LHCN-M2 (cell line): Measurements from ENCODE around the gene LIPE. TPM values are rescaled to one million over a fixed set of nuclear protein-coding genes. Genes with fewer than 3 reads are reported as not detected.

Experiments
- DNase-seq: peaks from one replicate; pipeline ENCODE4 v3.0.0-alpha.2; 2012; ENCODE audit warnings: low read depth
- total RNA-seq: library from RNA; depleted of rRNA; stranded (reverse); fragments of >200 nt; gene quantifications from 2 replicates; pipeline ENCODE4 v1.2.3, GENCODE V29; 2014

LIPE gene
- total RNA-seq, 1 experiment from 2014 or later = 3.6 TPM

DNA sequence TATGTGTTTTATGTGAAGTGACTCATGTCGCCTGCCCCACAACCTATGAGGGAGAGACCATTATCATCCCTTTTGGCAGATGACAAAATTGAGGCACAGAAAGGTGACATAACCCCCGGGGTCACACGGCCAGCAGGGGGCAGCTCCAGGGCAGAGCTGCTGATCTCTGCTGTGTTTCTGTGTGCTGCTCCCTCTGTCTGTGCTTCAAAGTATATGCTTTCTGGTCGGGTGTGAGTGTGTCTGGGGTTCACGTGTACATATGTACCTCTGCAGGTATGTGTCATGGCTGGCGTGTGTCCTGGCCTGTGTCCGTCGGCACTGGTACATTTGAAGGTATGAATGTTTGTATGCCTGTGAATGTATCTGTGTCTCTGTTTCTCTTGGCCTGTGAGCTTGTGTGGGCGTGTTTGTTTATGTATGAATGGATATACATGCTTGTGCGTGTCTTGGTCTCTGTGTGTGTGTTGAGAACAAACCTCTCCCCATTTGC, 7.1 kb downstream of the LIPE start:
- peak; percentile 49 for DNase-seq

DNA sequence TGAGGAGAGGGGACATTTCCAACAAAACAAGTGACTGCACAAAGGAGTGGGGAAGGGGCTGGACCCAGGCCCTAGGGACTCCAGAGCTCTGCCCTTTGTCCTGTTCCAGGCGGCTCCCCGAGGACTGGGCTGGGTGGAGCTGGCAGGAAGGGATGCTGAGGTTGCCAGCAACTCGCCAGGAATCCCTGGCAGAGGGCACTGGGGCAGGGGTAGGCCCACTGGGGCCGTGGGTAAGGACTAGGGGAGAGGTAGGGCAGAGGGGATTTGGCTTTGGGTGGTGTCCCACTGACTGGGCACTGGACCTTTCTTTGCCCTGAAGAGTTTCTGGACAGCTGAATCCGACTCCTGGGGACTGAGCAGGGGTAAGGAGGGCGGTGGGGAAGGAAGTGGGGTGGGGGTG, 7.9 kb downstream of the LIPE start:
- no peak for DNase-seq

DNA sequence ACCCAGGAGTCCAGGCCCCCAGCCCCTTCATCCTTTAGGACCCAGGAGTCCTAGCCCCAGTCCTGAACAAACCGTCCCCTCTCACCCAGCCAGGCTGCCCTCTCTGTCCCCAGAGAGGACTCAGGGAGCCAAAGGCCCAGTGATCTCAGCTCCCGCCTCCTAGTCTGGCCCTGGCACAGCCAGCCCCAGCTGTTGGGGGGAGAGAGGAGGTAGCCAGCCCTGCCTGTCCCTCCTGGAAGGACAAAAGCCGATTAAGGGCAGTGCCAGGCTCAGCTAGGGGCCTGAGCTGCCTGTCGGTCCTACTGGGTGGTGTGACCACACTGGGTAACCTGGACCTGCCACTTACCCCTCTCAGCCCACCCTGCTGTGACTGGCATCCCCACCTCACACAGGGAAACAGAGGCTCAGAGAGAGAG, 14.5 kb downstream of the LIPE start:
- no peak for DNase-seq

DNA sequence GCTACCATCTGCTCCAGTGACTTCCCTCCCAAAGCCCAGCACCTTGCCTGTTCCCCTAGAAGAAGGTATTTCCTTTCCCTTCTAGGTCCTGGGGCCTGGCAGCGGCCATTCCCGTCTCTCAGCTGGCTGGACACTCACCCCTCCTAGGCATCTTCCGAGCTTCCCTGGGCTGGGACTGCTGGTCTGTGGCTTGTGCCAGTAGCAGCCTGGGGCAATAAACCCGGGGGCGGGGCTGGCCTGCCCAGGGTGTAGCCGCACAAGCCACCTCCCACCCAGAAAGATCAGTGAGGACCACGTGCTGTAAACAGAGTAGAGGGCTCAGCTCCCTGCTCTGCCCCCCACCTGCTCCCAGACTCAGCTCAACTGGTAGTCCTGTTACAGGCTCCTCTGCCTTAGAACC, 15.0 kb downstream of the LIPE start:
- DNase-seq = no peak

DNA sequence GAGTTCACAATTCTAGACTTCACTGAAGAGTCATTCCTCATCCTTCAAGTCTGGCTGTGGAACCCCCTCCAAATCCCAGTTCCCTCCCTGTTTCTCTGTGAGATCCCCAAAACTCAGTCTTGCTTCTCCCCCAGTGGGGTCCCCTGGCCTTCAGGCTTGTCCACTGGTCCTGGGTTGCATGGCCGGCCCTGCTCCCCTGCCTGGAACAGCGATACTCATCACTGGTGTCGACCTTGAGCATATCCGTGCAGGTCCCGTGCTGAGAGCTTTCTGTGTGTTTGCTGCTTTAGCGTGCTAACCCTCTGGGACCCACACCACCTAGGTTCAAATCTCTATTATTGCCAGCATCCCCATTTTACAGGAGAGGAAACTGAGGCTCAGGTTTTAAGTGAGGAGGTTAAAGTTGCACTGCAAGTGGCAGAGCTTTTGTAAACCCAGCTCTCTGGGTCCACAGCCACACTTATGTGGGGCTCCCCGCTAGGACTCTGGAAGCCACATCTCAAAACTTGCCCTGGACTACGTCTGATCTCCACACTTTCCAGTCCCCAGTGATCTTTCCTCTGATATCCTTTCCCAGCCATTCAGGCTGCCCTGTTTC, 15.5 kb downstream of the LIPE start:
- DNase-seq = no peak

- DNase-seq = no peak
Observed at GRCh38 chr19:42410371-42410770, 16.8 kb downstream of the LIPE start.

- DNase-seq = no peak
Observed at GRCh38 chr19:42409477-42409876, 17.7 kb downstream of the LIPE start.

DNA sequence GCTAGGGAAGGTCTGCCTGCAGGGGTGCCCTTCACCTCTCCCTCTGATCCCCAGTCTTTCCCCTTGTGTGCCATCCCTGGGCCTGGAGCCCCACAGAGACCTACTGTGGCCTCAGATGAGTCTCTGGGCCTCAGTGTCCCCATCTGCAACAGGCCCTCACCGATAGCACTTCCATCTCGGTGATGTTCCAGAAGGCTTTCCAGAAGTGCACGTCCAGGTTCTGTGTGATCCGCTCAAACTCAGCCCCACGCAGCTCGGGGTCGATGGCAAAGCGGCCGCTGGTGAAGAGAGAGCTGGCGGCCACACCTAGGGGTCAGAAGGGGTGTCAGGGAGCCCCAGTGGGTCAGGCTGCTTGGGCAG, 19.4 kb downstream of the LIPE start:
- DNase-seq = no peak

DNA sequence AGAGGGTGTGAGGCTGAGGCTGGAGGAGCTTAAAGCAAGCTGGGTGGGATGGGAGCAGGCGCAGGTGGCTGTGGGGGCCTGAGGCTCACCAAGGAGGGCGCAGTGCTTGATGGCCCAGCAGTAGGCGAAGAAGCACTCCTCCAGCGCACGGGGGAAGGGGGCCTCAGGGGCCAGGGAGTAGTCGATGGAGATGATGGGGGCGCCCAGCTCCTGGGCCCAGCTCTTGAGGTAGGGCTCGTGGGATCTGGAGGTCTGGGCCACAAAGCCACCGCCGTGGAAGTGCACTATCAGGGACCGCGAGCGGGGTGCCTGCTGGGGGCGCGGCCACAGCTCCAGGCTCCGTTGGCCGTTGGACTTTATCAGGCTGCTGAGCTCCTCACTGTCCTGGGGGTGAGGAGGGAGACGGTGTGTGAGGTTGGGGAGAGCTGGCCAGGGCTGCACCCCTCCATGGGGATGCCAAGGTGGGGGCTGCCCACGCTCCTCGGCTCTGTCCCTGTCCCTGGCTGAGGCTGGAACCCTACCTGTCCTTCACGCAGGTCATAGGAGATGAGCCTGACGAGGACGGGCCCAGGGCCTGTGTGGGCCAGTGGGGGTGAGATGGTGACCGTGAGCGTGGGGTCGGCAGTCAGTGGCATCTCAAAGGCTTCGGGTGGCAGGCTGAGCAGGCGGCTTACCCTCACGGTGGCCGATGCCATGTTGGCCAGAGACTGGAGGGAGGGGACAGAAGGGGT, 19.9 kb downstream of the LIPE start:
- DNase-seq = no peak

DNA sequence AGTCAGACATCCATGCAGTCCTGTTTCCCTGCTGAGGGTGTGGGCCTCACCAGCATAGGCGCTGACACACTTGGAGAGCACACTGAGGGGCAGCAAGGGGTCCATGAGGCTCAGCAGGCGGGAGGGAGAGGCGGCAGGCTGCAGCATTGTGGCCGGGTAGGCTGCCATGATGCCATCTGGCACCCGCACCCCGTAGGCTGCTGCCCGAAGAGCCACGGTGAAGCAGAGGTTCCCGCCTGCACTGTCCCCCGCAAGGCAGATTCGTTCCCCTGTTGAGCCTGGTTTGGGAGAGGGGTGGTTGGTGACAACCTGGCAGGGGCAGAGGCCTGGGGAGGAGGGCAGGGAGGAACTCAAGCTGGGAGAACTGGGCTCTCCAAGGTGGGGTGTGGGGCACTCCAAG, 21.1 kb downstream of the LIPE start:
- no peak for DNase-seq

DNA sequence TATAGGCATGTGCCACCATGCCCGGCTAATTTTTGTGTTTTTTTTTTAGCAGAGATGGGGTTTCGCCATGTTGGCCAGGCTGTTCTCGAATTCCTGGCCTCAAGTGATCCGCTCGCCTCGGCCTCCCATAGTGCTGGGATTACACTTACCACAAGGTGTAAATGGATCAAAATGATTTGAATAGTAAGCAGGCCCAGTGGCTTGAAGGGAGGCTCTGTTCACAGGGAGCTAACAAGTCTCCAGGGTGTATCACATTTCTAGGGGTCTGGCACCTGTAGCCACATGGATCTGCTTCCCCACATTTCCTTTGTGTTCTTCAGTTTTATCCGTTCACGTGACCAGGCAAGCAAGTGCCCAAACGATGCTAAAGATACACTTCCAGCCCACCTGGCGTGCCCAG, 23.6 kb downstream of the LIPE start:
- DNase-seq = no peak

DNA sequence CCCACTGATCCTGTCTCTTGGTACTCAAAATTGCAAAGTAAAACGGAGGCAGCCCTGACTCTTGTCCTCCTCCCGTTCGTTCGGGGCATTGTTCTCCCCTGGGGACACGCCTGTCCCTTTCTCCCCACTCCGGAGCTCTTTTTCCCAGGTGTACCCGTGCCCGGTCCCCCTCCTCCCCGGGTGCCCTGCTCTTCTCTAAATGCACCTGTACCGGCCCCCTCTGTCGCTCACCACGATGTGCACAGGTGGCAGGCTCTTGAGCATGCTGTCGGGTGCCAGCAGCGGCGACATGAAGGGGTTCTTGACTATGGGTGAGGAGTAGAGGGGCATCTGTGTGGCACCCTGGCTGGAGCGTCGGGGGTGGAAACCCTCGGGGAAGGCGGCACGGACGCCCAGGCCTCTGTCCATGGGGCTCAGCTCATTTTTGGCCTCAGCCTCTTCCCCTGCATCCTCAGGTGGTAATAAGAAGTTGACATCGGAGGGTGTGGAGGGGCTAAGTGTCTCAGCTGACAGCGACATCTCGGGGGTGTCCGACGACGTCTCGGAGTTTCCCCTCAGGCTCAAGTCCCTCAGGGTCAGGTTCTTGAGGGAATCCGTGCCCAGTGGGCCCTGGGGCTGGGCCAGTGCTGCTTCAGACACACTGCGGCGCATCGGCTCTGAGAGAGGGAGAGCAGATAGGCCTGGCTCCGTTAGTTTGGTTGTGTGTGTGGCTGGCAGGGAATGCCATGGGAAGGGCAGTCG, 24.6 kb downstream of the LIPE start:
- DNase-seq = no peak

- DNase-seq = peak; percentile 62
Observed at GRCh38 chr19:42401365-42402303, 25.6 kb downstream of the LIPE start.

- no peak for DNase-seq
Observed at GRCh38 chr19:42400404-42400803, 26.8 kb downstream of the LIPE start.

- DNase-seq = no peak
Observed at GRCh38 chr19:42397263-42398166, 29.7 kb downstream of the LIPE start.

DNA sequence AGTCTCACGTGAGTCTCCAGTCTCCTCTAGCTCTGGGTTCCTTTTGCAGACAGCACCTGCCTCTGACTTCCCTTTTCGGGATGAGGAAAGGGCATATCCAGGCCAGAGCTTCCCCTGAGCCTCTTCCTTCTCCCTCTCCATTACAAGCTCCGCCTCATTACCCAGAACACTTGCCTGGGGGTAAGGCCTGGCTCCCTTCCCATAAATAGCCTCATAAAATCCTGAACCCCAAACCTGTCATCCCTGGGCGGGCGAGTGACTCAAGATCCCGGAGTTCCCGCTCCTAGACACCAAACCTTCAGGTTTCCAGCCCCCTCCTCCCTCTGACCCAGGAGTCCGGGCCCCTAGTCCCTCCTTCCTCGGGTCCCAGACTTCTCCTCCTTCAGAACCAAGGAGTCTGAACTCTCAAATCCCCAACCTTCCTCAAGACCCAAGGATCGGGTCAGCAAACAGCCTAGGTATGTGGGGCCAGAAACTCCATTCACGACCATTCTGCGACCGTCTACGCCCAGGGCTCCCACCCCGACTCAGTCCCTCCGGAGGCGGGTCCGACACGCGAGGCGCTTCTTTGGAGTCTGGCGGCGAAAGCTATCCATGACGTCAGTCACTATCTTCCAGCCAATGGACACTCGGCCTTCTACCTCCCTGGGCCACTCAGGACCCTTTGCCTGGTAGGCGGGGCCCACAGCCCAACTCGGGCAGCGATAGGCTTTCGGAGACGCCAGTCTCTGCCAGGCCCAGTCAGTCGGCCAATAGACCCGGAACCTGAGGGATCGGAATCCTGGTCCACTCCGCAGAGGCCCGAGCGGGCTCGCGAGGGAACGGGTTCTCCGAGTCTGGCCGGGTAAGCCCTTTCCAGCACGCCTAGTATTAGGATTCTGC, 30.6 kb downstream of the LIPE start:
- DNase-seq = peak; percentile 98

DNA sequence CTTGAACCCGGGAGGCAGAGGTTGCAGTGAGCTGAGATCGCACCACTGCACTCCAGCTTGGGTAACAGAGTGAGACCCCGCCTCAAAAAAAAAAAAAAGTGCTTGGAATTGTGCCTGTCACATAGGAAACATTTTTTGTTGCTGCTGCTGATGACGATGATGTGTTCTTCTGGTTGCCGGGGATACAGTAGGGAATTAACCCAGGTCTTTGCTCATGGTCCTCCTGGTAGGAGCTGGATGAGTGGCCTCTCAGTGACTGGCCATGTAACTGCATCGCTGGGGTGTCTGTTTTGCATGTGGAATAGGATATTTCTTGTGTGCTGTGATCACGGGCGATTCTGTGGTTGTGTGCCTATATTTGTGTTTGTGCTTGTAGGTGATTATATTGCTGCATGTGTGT, 32.4 kb downstream of the LIPE start:
- no peak for DNase-seq

- no peak for DNase-seq
Observed at GRCh38 chr19:42392165-42392564, 35.0 kb downstream of the LIPE start.

DNA sequence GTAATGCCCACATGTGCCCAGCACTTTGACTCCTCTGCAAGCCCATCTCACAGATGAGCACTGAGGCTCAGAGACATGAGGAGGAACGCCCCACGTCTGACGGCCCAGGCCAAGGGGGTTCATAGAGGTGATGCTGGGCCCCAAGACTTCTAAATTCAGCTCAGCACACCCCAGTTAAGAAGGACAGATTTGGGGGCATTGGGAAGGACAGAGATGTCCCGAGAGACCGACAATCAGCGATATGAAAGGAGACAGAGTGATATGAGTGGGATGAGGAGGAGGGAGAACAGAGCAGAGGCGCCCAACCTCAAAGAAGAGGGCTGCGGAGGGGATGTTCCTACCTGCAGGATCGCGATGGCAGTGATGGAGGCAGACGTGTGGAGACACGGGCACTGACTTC, 37.3 kb downstream of the LIPE start, which contains the start of gene CNFN:
Gene CNFN, minus strand, starts transcription at position 399 of the 400 bp plus-strand sequence. CDS start 1,260 bp downstream, outside the sequence.
- no peak for DNase-seq
